NOMO-1 treated with dmso at 0.1 percent for 144 hours (cell line): ENCODE results near the gene PPARA.
"Not testable (repeated sequence)": the region's sequence is repeated elsewhere in the genome, so short reads cannot be mapped to it uniquely, and the experiment has no call there.

Source experiments
- DNase-seq: peaks from one replicate; lab custom pipeline; 2025; ENCODE audit not compliant: unreplicated experiment; lab: John Stamatoyannopoulos, UW

Gene PPARA

GRCh38 chr22:46125816-46126765, 24.2 kb upstream of the PPARA start:
- no peak for DNase-seq

GRCh38 chr22:46126853-46127385, 23.4 kb upstream of the PPARA start:
- no peak for DNase-seq

DNA sequence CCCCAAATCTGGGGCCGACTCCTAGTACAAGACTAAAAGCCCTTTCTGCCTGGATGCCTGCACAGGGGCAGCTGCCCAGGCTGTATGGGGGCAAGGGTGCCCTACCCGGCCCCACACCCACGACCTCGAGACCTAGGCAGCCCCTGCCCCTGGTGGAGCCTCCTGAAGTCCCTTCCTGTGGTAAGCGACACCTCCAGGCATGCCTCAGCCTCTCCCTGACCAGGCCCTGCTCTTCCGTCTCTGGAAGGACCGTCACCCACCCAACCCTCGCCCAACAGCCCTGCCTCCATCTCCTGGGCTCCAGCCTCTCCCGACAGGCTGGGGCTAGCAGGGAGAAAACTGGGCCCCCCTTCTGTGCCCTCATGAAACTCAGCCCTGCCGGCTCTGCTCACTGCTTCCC, 22.8 kb upstream of the PPARA start:
- no peak for DNase-seq

DNA sequence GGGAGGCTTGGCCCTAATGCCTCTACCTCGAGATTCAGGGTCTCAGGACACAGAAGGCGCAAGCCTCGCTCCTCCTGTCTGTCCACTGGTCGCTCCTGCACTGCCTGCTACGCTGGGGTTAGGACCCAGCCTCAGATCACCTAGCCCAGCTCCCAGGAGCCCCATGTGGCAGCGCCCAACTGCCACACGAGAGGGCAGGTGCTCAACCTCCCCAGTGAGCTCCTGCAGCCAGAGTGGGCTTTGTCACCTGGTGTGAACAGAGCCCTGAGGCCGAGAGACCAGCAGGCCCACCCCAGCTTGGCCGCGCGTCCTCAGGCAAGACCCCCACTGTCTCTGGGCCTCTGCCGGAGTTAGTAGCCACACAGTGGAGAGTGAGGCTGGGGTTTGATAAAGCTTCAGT, 21.7 kb upstream of the PPARA start:
- no peak for DNase-seq

GRCh38 chr22:46129390-46130041, 20.8 kb upstream of the PPARA start:
- DNase-seq, result peak; percentile 76

DNA sequence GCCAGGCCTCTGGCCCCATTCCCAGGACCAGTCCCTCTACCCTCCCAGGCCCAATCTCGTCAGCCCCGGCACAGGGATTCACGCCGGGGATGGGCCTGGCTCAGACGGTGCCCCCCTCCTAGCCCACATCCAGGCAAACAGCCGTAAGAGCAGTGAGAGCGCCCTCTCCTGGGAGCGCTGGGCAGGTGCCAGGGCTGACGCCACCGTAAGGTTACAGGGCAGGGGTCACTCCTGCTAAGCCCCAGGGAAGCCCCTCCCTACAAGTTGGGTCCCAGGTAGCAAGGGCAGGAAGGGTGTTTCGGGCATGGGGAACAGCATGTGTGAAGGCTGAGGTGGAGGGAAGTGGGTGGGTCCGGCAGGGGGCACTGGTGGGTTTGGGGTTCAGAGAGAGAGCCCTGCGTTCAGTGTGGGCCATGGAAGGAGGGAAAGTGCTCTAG, 19.2 kb upstream of the PPARA start:
- no peak for DNase-seq

- not testable (repeated sequence) for DNase-seq
Observed at GRCh38 chr22:46132193-46132829, 18.0 kb upstream of the PPARA start.

DNA sequence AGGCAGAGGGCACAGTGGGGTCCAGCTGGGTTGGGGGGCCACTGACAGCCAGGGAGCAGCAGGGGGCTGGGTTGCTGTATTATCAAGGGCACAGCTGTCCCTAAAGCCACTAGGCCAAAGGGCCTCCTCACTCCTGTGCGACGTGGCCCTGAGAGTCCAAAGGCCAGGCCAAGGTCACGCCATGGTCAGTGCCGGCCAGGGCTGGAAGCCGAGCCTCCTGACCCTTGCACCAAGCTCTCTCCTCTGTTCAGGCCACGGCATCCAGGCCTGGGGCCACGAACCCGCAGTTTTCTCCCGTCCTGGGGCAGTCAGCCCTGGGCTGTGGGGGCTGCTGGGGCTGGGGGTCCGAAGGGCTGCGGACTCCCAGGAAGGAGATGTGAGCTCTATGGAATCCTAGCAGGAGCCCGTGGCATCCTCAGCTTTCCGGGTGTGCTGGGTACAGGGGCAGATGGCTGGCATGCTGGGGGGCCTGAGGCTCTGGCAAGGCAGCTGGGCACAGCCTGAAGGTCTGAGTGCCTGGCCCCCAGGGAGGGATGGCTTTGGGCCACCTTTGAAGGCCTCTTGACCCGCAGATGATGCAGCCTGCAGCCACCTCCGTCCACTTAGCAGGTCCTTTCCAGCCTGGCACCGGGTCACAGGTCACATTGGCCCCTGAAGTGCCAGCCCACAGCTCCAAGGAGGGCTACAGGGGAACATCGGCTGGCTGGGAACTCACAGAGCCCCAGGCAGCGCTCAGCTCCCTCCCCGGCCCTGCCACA, 17.3 kb upstream of the PPARA start:
- no peak for DNase-seq

DNA sequence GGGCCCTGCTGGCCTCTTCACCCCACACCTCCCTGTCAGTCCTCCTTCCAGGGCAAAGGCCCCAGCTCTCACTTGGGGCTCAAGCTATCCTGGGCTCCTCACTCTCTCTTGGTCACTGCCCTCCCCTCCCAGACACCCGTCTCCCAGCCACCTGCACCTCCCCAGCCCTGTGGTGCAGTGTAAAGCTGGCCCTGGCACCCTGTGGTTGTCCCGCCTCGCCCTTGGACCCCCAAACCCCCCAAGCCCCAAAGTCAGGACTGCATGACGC, 16.8 kb upstream of the PPARA start:
- no peak for DNase-seq

DNA sequence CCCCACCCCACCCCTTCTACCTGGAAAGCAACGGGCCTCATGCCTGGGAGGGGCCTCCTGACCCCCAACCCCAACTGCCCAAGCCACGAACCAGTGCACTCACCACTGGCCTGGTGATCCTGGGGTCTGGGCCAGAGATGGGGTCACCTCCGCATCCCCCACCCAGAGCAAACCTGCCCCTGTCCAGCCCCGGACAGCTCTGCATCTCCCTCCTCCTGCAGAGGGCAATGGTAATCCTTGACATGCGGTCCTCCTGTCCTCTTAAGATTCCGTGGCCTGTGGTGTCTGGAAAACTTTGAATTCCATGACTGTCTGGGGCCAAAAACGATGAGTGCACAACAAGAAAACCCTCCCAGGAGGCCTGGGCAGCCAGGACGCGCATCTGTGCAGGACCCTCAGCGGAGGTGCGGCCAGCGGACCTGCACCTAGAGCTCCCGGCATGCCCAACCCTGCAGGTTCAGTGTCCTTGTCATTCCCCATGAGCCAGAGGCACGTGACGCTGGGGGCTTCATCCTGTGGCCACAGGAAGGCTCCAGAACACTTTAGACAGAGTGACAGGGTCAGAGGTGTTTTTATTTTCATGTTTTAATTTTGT, 16.1 kb upstream of the PPARA start:
- DNase-seq, result no peak

DNA sequence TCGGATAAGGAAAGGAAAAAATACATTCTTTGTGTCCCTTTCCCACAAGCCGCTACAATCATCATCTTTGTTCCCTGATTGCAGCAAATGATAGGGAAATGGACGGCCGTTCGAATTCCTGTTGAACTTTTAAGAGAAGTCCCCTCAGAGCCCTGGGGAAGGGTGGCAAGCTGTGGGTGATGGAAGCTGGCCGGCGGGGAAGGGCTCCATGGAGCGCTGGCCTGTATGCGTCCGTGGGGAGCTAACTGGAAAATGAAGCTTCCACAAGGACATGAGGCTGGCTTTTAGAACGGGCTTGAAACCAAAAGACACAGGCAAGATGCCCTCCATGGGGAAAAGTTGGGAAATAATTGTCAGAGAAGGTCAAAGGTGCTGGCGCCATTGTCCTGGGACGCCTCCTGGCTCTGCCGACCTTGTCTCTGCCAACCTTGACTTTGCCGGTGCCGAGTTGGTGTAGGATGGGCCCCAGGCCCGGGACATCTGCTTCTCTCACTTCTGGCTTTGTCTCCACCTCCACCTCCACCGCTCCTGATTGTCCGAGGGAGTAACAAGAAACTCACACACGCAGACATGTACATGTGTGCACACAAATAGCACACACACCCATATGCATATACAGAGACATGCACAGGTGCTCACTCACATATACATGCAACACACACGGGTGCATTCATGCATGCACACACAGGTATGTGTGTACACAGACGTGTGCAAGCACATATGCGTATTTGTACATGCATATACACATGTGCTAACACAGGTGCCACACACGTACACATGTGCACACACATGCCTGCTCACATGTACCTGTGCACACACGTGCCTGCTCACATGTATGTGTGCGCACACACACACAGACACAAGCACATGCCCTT, 14.5 kb upstream of the PPARA start:
- no peak for DNase-seq

DNA sequence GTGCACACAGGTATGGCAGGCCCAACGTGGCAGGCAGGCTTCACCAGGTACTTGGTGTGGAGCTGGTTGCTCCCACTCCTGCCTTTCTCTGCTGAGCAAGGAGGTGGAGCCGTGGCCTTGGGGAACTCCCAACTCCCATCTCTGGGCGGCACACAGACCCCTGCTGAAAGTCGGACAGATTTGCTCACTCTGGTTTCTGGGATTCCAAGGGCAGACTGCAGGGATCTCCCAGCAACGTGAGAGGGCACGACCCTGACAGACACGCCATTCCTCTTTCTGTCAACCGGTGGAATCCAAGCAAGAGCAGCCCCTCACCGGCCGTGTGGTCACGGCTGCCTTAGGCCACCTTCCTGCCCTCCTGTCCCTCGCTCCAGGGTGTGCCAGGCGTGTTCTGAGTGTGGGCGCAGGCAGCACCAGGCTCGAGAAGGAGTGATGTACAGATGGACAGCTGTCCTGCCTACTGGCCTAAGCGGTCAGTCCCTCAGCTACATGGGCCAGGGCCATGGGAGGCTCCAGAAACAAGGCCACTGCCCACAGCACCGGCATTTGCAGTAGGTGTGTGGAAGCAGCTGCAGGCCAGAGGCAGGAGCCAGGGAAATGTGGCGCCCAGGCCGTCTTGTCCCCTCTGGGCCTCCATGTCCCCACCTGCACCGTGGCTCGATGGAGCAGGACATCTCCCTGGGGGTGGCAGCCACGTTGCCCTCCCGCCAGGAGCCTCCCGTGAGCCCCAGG, 13.7 kb upstream of the PPARA start:
- DNase-seq, result no peak

DNA sequence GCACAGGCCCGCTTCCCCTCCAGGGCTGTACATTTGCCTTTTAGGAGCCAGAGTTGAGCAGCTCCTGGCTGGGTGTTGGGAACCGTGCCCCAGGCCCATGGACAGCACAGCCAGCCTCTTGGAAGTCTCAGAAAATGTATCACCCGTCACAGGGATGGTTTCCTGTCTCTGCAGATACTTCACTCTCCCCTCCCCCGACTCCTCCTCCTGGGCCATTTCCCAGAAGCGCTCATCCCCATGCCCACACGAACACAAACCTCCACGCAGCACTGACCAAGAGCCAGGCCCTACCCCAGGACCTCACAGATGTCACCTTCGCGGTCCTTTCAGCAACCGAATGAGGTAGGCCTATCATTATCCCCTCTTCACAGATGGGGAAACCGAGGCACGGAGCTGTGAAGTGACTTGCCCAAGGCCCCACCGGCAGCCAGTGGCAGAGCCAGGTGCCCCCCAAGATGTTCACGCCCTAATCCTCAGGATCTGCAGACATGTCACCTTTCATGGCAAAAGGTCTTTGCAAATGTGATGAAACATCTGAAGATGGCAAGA, 13.0 kb upstream of the PPARA start:
- no peak for DNase-seq

- no peak for DNase-seq
Observed at GRCh38 chr22:46138058-46138797, 12.1 kb upstream of the PPARA start.

- not testable (repeated sequence) for DNase-seq
Observed at GRCh38 chr22:46139417-46139816, 10.9 kb upstream of the PPARA start.

- no peak for DNase-seq
Observed at GRCh38 chr22:46139895-46140350, 10.4 kb upstream of the PPARA start.

DNA sequence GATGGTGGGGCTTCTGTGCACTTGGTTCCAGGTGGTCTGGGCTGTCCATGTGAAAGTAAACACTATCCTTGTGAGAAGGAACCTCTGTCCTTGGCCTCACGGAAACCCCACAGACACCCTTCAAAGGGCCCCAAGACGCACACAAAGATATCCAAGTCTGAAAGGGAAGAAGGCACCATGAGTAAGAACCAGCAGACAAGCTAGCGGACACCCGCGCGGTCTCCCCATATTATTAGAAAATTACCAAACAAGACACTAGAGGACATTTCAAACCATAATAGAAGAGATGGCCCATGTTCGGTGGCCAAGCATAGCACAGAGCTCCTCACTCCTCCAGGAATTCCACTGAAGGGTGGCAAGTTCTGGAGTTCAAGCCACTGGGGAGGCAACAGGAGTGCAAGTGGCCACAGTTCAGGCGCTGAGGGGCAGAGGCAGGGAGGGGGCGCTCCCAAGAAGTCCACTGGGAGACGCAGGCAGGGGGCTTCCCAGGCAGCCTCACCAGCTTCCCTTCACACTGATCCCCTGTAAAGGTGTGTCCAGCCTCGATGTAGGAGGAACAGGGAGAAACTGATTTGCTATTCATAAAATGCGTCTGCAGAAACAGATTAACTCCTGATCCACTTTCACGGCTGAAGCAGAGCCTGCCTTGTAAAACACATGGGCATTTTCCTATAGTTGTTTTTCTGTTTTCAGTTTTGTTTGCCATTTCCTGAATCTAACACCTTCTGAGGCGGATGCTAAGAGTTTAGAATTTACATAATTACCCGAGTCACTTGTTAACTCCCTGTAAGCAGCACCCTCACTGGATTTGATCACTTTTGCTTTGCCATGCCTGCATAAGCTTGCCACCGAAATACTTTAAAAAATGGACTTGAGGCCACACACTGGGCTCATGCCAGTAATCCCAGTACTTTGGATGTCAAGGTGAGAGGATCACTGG, 9.1 kb upstream of the PPARA start:
- no peak for DNase-seq
